ENCODE results near the gene RCE1.

The RCE1 gene

DNA sequence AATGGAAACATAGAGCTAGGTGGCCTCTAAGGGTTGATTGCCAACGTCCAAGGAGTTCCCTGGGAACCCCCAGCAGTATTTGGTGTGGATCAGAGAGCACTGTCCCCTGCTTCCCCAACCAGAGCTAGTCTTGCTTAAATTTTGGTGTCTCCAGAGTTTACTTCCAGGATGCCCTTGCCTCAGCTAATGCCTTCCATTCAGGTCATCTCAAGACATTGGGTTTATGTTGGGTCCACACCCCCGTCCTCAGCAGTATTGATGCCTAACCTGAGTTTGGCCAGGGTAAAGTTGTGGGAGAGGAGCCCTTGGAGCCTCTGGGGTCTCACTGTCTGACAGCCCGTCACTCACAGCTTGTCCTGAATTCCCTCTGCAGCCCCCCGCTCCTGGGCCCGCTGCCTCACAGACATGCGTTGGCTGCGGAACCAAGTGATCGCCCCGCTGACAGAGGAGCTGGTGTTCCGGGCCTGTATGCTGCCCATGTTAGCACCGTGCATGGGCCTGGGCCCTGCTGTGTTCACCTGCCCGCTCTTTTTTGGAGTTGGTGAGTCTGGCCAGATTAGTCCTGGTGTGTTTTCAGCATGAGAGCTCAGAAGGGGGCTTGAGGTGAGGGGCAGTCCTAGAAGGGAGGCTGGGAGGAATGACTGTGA lies 1.4 kb downstream of the RCE1 start:
- no peak for DNase-seq (ENCODE audit: low spot score)

DNA sequence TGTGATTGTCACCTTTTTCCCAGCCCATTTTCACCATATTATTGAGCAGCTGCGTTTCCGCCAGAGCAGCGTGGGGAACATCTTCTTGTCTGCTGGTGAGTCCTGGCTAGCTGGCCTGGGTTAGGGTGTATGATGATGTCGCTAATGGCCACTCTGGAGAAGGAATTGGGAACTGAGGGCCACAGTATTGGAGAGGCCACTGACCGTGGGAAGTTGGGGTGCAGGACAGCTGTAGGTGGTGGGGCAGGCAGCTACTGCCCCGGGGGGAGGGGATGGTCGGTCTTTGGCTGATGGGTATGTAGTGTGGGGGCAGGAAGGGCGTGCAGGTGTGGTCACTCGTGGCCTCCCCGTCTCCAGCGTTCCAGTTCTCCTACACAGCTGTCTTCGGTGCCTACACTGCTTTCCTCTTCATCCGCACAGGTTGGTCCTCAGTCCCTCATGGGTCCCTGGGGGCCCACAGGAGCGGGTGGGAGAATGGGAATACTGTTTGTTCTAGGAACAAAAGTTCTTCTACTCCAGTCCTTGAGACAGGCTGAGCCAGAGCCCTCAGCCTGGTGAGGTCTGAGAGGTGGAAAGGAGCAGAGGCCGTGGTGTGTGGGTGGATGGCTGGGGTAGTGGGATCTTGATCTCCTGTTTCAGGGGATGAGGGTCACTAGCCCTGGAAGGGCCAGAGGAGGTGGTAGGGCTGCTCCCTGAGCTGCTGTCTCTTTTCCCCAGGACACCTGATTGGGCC lies 2.1 kb downstream of the RCE1 start:
- no peak for DNase-seq (ENCODE audit: low spot score)

DNA sequence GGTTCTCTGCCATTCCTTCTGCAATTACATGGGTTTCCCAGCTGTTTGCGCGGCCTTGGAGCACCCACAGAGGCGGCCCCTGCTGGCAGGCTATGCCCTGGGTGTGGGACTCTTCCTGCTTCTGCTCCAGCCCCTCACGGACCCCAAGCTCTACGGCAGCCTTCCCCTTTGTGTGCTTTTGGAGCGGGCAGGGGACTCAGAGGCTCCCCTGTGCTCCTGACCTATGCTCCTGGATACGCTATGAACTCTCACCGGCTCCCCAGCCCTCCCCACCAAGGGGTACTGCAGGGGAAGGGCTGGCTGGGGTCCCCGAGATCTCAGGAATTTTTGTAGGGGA lies 2.6 kb downstream of the RCE1 start:
- DNase-seq (ENCODE audit: low spot score), result no peak

DNA sequence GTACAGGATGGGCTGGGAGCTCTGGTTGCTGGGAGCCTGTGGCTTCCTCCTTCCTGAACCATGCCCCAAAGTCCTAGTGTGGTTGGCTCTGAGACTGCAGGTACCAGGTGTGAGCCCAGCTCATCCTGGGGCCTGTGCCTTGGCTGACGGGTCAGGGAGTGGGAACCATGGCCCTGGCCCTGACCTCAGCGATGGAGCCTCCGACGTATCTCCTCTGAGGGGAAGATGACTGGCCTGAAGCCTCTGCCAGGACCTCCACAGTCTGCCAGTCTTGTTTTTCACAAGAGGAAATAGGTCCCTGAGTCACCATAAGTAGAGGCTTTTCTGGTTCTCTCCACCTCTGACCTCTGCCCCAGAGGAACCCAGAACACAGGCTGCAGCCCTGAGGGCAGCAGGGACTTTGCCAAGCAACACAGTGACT lies 3.4 kb downstream of the RCE1 start:
- DNase-seq (ENCODE audit: low spot score), result no peak

DNA sequence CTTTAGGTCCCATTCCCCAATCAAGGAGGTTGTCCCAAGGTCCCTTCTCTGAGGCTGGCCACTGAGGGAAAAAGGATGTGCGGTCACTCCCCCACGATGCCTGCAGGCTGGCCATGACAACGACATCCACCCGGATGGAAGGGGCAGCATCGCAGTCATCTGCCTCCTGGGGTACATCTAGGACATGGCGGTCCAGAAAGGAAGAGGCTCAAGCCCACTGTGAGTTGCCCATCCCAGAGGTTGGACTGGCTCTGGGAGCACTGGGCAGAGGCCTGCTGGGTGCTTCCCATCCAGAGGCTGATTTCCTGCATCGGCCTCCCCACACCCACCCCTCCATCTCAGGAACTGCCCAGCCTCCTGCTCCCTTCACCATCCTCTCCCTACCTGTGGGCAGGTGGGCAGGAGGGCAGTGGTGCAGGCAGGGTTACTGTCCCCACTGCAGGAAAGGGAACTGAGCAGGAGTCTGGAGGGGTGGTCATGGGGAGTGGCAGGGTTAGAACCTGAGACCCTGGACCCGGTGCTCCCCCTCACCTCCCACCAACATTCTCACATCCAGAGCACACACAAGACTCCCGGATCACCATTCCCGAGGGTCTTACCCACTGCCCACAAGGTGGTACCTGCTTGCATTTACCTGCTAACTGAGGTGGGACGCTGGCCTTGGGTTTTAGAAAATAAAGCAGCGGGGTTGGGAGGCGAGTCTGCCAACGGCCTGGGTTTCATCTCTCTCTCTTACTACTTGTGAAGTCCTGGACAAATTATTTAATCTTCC lies 4.4 kb downstream of the RCE1 start:
- no peak for DNase-seq (ENCODE audit: low spot score)

DNA sequence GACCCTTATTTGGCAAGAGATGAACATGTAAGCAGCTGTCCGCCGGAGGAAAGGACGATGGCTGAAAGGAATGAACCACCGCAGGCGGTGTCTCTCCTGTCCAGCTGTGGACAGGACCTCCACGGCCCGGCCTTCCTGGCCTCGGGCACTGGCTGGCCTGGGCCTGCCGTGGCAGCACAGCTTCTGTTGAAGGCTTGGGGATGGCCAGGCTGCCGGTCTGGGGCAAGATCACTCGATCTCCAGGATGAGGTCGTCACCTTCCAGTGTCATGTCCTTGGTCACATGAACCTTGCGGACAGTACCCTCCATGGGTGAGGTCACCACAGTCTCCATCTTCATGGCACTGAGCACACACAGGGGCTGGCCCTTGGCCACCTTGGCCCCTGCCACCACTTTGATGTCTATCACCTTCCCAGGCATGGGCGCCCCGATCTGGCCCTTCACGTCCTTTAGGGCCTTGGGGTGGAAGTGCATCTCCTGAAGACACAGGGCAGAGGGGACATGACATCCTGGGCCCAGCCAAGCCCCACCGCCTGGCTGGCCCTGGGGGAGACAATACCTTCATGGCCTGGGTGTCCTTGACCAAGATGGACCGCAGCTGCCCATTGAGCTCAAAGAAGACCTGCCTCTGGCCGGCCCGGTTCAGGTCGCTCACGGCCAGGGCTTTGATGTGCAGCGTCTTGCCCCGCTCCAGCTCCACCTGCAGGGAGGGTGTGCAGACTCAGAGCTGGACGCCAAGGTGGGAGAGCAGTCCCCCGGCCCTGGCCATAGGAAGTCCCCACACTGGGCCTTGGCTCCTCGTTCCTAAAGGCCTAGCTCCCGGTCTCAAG lies 5.6 kb downstream of the RCE1 start:
- DNase-seq (ENCODE audit: low spot score), result no peak

DNA sequence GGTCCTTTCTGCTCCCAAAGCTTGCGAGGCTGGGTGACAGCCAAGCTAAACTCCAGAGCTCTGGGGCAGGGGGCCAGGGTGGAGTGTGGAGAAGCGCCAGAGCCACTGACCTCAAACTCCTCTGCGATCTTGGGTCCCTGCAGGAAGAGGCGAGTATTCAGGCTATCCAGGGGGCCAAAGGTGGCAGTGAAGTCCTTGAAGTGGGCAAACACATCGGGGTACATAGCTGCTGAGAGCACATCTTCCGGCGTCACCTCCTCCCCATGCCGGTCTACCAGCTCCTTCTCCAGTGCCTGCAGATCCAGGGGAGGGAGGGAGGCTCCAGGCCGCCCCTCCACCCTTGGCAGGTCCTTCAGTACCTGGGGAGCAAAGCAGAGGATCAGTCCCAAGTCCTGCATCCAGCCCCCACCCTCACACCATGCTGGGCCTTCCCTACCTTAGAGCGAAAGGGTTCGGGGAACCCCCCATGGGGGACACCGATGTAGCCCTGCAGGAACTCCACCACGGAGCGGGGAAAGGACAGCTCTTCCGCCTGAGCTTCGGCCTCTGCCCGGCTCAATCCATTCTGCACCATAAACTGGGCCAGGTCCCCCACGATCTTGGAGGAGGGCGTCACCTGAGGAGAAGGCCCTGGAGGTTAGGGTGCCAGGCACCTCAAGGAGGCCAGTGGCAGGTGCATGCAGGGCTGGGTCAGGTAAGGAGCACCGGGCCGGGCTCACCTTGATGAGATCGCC lies 6.4 kb downstream of the RCE1 start:
- no peak for DNase-seq (ENCODE audit: low spot score)

DNA sequence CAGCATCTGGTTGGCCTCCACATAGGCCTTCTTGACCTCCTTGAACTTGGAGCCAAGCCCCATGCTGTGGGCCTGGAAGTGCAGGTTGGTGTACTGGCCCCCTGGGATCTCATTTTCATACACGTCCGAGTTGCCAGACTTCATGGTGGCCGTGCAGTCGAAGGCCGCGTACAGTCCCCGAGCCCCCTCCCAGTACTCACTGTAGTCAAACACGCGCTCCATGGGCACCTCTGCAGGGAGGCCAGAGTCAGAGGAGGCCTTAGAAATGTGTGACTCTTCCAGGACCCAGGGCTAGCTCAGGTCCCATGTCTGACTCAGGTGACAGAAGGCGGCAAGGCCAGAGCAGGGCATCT lies 7.0 kb downstream of the RCE1 start:
- DNase-seq (ENCODE audit: low spot score), result no peak

DNA sequence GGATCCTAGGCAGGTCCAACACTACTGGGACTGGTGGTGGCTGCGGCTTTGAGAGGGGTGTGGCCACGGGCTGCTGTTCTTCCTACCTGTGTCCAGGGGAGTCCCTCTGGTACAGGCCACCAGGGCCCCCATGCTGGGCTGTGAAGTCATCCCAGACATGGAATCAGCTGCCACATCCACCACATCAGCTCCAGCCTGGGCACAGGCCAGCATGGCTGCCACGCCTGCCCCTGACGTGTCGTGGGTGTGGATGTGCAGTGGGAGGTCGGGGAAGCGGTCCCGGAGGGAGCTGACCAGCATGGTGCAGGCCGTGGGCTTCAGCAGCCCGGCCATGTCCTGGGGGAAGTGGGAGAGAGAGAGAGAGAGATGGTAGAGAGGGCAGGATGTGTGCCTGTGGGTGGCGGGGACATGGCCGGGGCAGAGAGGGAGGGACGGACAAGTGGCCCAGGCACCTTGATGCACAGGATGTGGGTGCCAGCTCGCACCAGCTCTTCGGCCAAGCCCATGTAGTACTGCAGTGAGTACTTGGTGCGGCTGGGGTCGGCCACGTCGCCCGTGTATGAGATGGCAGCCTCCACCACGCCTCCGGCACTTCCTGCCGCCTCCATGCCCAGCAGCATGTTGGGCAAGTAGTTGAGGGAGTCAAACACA lies 7.5 kb downstream of the RCE1 start:
- DNase-seq (ENCODE audit: low spot score), result no peak

DNA sequence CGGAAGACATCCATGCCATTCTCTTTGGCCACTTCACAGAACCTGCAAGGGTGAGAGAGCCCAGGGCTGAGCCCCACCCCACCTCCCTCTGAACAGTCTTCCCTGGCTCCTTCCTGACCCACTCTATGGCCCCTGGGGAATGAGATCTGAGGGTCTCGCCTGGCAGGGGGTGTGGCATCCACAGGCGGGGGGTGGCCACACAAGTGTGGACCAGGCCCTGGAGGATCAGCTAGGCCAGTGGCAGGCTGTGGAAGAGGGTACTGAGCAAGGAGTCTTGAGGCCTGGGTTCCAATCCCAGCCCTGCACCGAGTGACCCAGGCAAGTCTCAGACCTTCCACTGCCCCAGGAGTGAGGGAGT lies 8.0 kb downstream of the RCE1 start:
- DNase-seq (ENCODE audit: low spot score), result no peak

DNA sequence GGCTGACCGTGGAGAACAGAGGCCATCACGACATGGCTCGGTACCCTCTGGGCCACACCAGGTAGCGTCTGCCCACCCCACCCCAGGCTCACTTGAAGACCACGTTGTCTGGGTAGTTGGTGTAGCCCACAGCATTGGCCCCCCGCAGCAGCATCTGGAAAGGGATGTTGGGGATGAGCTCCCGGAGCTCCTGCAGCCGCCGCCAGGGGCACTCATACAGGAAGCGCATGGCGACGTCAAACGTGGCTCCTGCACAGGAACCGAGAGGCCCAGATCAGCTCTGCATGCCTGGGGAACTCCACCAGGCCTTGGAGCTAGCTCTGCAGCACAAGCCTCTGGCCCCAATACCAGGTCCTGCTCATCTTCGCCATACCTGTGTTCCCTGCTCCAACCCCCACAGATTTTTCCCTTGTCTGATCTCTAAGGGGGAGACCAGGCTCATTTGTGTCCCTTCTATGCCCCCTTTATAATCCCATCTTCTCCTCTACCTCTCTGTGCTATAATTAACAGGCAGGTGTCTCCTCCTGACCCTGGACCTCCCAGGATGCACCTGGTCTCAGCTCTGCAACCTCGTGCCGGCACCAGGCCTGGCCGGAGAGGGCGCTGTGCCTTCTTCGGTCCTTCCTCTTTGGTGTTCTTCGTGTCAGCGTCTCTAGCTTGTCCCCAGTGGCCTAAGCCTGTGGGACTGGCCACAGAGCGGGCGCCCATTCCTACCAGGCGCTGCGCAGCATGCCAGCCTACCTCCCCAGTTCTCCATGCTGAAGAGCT lies 8.6 kb downstream of the RCE1 start:
- no peak for DNase-seq (ENCODE audit: low spot score)

DNA sequence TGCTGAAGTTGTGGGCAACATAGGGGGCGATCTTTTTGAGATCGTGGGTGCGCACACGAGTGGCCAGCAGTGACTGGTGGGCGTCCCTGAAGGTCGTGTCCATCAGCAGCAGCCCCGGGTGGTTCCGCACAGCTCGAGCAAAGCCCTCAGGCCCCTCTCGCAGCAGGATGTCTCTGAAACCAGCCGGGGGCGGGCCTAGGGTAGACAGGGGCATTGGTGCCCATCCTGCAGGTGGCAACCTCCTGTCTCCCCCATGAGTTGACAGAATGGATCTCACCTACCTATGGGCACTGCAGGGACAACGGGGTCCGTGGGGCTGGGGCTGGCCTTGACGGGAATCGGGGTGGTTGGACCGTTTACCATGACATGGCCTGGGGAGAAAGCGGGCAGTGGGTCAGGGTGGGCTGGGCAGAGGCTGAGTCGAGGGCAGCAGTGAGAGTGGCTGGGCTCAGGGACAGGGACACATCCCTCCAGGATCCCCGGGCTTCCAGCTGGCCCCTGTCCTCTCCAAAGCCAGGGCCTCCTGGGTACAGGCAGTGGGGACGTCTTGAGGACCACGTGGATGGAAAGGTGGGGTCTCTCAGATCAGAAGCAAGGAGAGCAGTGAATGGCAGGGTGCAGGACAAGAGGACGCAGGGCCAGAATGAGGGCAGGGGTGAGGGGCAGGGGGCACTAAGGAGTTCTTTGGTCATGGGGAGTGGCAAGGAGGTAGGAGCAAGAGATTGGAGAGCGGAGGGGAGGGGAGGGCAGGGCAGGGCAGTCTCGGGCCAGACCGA lies 9.4 kb downstream of the RCE1 start:
- no peak for DNase-seq (ENCODE audit: low spot score)

DNA sequence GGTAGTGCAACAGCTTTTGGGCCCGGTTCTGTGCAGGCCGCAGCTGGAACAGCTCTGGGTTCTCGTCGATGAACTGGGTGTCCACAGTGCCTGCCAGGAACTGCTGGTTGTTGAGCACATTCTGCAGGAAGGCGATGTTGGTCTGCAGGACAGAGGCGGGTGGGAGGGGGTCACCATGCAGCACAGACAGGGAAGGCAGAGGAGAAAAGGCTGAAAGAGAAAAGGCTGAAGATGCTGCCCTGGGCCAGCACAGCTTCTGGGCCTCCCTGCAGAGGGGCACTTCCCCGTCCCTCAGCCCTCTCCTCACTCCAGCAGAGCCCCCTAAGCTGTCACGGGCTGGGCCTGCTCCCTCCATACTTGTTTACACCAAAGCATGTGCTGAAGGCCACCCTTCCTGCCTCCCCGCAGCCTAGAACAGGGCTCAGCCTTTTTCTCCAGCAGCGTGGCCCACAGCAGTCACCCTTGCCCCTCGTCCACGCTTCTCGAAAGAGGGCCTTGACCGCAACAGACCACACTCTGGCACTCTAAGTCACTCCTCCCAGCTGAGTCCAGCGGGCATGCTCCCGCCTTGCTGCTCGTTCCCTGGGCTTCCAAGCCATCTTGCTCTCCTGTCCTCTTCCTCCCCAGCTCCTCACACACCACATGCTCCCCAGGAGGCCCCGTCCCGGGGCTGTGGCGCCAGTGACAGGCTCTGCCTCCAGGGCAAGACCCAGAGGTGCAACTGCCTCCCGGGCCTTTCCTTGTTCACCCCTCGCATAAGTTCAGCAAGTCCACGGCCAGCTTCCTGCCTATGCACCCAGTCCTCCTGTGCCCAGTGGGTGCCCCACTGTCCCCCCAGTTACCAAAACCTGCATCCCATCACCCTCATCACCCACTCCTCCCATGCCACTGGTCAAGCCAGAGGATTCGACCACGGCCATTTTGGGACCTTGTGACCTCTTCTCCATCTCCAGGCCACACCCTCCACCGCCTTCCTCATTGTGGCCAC lies 10.3 kb downstream of the RCE1 start:
- DNase-seq (ENCODE audit: low spot score), result no peak

DNA sequence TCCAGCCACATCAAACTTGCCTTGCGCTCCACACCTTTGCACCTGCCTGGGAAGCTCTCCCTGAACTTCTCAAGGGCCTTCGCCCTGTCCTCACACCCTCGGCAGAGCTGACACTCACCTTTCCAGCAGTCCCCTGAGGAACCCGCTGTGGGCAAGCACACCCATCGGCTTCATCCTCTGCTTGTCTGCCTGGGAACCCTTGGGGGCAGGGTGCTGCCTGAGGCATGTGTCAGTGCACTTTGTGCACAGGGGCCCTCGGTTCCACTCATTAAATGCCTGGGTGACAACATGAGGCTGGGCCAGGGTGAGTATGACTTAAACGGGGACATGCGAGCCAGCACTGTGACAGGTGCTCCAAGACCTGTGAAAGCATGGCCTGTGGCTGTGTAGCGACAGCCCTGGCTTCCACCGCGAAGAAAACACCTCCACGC lies 11.0 kb downstream of the RCE1 start:
- DNase-seq (ENCODE audit: low spot score), result no peak

DNA sequence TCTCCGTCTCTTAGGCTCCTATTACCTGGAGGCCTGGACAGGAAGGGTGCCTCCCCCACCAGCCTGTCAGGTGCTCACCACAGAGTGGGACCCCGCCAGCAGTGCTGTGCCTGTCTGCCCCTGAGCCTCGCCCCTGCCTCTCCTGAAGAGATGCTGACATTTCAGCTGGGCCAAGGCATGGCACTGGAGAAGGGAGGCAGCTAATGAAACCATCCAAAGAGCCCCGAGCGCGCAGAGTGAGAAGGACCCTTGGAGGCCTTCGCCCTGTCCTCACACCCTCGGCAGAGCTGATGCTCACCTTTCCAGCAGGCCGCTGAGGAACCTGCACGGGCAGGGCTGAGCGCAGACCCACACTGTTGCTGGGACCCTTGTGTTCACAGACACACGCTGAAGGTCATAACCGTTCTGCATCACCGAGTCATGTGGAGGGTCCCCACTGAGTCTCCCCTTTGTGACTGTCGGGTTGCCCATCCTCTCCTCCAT lies 11.5 kb downstream of the RCE1 start:
- no peak for DNase-seq (ENCODE audit: low spot score)

DNA sequence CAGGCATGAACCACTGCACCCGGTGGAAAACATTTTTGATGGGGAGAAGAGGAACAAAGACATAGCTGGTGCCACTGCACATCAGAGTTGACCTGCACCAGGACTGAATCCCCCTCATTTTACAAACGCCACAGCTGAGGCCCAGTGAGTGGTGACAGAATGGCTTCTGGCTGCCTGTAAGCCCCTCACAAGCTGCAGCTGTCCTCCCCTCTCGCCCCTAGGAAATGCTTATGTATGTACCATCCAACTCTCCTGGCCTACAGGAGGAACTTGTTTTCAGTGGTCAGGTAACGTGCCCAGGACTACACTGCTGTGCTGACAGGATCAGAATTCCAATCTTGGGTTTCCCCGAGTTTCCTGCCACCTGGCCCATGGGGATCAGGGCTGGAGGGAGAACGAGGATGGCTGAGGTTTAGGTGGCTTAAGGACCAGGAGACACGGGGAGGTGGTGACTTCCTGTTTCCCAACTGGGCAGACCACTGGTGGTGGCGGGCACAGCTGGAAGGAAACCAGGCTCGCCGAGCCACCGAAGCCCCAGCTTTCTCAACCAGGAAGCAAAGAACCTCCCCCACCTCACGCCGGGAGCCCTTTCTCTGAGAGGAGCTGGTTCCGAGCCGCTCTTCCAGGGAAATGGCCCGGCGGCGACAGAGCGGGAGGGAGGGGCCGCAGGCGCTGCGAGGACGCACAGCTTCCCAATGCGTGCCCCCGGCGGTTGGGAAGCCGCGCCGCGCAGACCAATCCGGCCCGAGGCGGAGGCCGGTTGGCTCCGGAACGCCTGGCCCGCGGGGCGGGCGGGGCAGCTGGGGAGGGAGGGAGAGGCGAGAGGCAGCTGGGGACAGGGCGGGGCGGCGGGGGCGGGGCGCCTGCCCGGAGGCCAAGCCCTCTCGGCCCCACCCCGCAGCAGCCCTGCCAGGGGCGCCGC lies 12.6 kb downstream of the RCE1 start:
- DNase-seq (ENCODE audit: low spot score), result peak; percentile 81
